Measurements from ENCODE around the gene CENPC.
"Not testable (repeated sequence)": the region's sequence is repeated elsewhere in the genome, so short reads cannot be mapped to it uniquely, and the experiment has no call there.

Gene CENPC

DNA sequence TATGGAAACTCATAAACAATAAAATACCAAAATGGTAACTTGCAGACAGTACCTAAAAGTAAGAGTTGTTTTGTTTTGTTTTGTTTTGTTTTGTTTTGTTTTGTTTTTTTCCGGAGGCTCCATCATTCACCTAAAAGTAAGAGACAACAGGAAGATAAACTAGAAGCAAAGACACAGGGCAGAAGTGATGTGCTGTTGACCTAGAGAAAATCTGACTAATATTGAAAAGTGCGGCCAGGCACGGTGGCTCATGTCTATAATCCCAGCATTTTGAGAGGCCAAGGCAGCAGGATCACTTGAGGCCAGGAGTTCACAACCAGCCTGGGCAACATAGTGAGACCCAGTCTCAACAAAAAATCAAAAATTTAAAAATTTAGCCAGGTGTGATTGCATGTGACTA, 5.6 kb upstream of the CENPC start:
- no peak for DNase-seq

DNA sequence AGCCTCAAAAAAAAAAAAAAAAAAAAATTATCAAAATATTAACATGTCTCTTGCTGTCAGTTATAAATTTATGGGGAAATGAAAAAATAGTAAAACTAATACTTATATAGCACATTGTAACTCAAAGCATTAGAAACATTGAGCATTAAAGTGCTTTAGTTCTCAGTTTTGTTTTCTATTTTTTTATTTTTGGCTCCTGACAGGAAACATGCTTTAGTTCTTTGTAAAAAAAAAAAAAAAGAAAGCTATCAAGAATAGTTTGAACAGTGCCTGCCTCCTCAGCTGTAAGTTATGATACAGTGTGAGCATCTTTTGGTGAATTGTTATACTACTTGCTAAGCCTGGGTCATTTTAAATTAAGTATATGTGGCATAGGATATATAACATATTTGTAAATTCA, 5.1 kb upstream of the CENPC start:
- no peak for DNase-seq

DNA sequence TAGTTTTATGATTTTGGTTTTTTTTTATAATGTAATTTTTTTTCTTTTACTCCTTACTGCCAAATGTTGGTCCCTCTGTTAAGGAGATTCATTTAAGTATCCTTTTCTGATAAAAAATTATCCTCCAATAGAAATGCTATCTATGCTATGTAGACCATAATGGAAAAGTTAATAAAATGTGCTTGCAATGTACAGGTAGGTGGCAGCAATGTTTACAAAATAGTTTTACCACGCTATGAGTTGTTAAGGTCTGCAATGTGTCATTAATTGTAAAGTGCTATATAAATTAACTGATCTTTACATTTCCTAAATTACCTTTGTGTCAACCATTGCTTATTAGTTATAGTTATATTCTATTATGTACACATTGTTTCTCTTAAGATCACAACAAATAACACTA, 3.8 kb upstream of the CENPC start:
- DNase-seq: no peak

DNA sequence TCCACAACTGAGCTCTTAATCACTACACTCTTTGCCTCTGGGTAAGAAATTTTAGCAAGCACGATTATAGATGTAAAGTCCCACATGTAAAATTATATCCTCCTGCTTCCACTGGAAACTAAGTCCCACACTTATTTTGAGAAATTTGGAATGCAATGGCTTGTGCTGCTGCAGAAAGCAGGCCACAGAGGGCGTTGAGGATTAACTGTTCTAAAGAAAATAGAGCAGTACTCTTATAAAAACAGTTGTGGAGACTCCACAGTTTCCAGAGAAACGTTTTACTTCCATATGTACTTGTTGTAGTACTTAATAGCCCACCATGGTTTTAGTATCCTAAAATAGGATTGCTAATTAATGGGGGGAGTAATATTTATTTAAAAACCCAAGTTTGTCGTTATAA, 1.7 kb upstream of the CENPC start:
- no peak for DNase-seq

- DNase-seq: no peak
Measured at GRCh38 chr4:67546004-67546356, 677 bp upstream of the CENPC start.

DNA sequence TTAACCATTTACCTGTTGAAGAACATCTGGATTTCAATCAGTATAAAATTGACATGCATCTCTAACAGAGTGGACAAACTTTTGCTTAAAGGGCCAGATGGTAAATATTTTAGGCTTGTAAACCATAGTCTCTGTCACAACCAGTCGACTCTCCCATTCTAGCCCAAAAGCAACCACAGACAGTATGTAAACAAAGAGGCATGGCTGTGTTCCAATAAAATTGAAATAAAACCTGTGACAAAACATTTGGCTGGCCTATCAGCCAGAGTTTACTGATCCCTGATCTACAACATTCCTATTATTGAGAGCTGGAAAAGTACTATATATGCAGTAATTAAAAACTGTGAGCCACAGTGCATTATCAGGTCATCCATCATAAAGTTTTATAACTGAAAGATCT, 3.2 kb downstream of the CENPC start:
- DNase-seq: no peak

DNA sequence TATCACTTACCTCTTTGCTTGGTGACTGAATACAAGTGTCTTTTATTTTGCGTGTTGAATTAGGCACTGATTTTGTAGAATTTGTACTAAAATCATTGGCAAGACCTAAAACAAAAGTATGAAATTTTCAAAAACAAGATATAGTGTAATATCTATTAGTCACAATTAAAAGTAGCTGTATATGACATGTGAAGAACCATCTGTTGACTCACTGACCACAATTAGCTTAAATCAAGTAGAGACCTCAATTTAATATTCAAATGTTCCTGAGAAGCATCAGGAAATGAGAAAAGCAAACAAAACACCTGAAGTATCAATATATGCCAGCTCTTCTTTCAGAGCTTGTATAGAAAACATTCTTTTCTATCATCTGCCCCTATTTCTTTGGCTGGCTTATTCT, 5.5 kb downstream of the CENPC start:
- DNase-seq: no peak

DNA sequence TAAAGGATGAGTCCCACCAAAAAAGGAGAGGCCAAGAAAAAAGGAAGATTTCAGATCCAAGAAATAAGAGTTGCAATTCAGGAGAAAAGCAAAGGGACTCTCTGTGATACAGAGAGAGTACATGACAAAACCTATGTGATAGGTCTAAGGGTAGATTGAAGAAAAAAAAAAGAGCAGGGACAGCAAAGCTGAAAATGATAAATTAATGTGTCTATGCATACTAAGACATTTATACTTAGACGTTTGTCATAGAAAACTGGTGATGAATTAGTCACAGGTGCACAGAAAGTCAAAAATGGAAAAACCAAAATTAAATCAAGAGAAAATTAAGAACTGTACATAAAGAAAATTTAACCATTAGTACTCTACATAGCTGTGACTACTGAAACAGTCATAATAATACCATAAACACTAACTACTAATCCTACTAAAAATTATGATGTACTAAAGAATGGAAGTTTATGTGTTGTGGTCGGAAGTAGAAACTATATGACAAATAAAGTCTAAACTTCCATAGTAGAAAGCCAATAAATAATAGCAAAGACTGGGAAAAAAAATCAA, 9.9 kb downstream of the CENPC start:
- DNase-seq: no peak

GRCh38 chr4:67533112-67533511, 12.2 kb downstream of the CENPC start:
- no peak for DNase-seq

GRCh38 chr4:67532397-67532796, 12.9 kb downstream of the CENPC start:
- DNase-seq: not testable (repeated sequence)

- no peak for DNase-seq
Measured at GRCh38 chr4:67531379-67531962, 13.8 kb downstream of the CENPC start.

- DNase-seq: not testable (repeated sequence)
Measured at GRCh38 chr4:67524140-67524539, 21.2 kb downstream of the CENPC start.

DNA sequence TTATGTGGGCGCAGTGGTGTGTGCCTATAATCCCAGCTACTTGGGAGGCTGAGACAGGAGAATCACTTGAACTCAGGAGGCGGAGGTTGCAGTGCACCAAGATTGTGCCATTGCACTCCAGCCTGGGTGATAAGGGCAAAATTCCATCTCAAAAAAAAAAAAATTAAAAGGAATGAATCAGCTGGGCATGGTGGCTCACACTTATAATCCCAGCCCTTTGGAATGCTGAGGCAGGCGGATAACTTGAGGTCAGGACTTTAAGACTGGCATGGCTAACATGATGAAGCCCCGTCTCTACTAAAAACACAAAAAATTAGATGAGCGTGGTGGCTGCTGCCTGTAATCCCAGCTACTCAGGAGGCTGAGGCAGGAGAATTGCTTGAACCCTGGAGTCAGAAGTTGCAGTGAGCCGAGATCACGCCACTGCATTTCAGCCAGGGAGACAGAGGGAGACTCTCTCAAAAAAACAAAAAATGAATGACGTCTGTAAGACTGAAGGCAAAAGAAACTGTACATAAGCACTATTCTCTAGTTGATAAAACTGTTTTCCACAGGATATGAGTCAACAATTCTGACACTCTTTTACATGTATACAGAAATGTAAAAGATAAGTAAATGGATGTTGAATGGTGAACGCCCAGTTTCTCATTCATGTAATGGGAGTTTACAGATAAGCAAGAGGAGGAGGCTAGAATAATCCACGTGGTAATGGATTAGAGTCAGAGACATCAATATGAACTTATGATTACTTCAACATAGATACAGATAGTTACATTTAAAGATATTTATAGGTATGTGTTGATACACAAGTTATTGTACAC, 22.2 kb downstream of the CENPC start:
- no peak for DNase-seq

DNA sequence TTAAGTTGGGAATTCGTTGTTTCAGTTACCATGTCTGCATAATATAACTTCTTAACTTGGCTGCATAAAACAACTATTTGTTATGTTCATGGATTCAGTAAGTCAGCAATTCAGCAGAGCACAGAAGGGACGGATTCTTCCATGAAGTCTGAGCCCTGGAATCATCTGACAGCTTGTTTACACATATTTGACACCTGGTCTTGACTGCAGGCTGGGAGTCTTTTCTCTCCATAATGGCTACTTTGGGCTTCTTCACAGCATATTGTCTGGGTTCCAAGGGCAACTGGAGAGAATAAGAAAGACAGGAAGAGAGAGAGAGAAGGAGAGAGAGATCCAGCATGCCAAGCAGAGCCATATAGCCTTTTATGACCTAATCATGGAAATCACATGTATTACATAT, 23.1 kb downstream of the CENPC start:
- no peak for DNase-seq

DNA sequence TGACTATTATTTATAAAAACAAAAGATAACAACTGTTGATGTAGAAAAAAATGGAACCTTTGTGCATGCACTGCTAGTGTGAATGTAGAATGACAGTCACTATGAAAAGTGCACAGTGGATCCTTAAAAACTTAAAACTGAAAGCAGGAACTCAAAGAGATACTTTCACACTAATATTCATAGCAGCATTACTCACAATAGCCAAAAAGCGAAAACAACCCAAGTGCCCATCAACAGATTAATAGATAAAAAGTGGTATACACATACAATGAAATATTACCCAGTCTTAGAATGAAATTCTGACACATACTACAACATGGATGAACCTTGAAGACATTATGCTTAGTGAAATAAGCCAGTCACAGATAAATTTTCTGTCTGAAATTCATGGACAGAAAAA, 23.8 kb downstream of the CENPC start:
- DNase-seq: no peak

DNA sequence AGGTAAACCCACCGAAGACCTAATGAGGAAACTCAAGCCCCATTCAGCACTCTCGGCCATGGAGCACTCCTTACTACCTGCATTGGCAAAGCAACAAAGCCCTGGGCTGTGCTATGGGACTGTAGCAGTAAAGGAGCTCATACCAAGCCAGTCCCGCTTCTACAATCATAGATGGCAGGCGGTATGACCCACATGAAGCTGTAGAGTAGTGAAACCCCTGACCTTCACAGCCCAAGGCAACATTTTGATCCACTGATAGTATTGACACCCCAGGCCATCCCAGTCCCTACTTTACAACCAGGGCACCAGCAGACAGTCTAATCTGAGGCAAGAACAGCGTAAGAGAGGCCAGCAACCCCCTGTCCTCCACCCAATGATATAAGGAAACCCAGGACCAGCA, 25.2 kb downstream of the CENPC start:
- DNase-seq: no peak

DNA sequence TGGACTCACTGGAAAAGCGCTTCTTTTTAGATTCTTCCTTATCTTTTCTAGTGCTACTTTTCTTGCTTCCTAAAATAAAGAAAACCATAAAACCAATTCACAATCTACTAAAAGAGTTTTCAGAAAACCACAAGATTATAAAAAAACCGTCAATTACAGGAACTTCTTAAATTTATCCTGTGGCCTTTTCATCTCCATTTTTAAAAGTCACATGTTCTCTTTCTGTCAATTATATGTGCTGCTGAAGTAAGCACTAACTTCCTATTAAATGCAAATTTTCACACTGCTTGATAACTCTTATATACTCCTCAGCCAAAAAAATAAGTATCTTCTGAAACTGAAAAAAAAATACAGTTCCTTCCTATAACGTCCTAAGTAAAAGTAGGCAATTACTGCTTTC, 32.8 kb downstream of the CENPC start:
- DNase-seq: no peak

- no peak for DNase-seq
Measured at GRCh38 chr4:67500373-67500772, 44.9 kb downstream of the CENPC start.

- DNase-seq: no peak
Measured at GRCh38 chr4:67499799-67500198, 45.5 kb downstream of the CENPC start.

DNA sequence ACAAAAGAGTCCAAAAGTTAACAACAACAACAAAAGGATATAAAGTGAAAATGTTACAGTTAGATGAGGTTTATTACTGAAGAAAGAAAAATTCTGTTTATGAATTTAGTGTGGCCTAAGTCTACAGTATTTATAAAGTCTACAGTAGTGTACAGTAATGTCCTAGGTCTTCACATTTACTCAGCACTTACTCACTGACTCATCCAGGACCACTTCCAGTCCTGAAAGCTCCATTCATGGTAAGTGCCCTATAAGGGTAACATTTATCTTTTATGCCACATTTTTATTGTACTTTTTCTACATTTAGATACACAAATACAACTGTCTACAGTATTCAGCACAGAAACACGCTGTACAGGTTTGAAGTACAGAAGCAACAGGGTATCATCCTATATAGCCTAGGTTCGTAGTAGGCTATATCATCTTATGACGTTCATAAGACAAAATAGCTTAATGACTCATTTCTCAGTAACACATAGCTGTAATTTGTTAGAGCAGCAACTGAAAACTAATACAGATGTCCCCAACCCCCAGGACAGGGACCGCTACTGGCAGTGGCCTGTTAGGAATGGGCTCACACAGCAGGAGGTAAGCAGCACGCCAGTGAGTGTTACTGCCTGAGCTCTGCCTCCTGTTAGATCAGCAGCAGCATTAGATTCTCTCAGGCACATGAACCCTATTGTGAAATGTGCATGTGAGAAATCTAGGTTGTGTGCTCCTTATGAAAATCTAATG, 61.3 kb downstream of the CENPC start:
- no peak for DNase-seq

DNA sequence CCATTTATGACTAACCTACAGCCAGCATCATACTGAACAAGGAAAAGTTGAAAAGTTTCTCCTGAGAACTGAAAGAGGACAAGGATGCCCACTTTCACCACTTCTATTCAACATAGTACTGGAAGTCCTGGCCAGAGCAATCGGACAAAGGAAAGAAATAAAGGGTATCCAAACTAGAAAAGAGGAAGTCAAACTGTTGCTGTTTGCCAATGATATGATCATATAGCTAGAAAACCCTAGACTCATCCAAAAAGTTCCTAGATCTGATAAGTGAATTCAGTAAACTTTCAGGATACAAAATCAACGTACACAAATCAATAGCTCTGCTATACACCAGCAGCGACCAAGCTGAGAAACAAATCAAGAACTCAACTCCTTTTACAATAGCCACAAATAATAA, 64.5 kb downstream of the CENPC start:
- no peak for DNase-seq

- no peak for DNase-seq
Measured at GRCh38 chr4:67475155-67475554, 70.1 kb downstream of the CENPC start.

GRCh38 chr4:67470871-67471270, 74.4 kb downstream of the CENPC start:
- no peak for DNase-seq

- no peak for DNase-seq
Measured at GRCh38 chr4:67468830-67469229, 76.5 kb downstream of the CENPC start.
